ENCODE measurements around the gene PANK2. TPM values are rescaled to one million over a fixed set of nuclear protein-coding genes. Genes with fewer than 3 reads are reported as not detected.

Gene PANK2
- total and polyA plus RNA-seq, 2 of the 8 experiments (the other 6 are each of a cell fraction or from before 2014, with no cell fraction given), result 17.1 to 57.5 TPM

DNA sequence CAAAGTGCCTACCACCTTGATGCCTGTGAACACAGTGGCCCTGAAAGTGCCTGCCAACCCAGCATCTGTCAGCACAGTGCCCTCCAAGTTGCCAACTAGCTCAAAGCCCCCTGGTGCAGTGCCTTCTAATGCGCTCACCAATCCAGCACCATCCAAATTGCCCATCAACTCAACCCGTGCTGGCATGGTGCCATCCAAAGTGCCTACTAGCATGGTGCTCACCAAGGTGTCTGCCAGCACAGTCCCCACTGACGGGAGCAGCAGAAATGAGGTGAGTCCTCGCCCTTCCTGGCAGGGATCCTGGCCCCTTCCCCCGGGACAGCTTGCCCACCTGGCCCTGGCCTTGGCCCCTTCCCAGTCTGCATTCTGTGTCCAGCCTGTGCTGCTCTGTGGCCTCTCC lies 24.7 kb upstream of the PANK2 start:
- H3K79me1 ChIP-seq (ENCODE audit: low read depth, low read length), result no peaks in the 10 kb centered on the region
- H4K91ac ChIP-seq (replicated peaks; ENCODE audit: insufficient read length, low read length), result no peak overlapping the region
- no peak overlapping the region for H3K14ac ChIP-seq (ENCODE audit: insufficient read length)
- H3K4ac ChIP-seq (replicated peaks; ENCODE audit: insufficient read length, low read depth, low read length), result no peak overlapping the region
- H4K8ac ChIP-seq (ENCODE audit: extremely low read depth, insufficient read depth, low read length), result no peak overlapping the region
- no peak overlapping the region for H2AFZ ChIP-seq (ENCODE audit: low read length)
- H2BK5ac ChIP-seq (ENCODE audit: low read depth, low read length), result no peak overlapping the region
- H2BK15ac ChIP-seq (ENCODE audit: low read length), result no peak overlapping the region
- no peaks in the 10 kb centered on the region for H3K23me2 ChIP-seq (ENCODE audit: low read depth, low read length)
- H3K36me3 ChIP-seq (ENCODE audit: control insufficient read depth in 2 of 4, insufficient read depth in 4 of 4, low read length in 3 of 4), result peaks cover 11 to 46% (median 36%) of the 10 kb centered on the region in 4 experiments; a peak in 7 of 8 replicates
- no peaks in the 10 kb centered on the region for H3K4me1 ChIP-seq (replicated peaks in 1 of 4; ENCODE audit: control insufficient read depth in 3 of 4, insufficient read depth in 4 of 4, low read length in 3 of 4)
- H3K4me3 ChIP-seq (ENCODE audit: extremely low read depth in 1 of 4, insufficient read depth in 2 of 4, low read depth in 3 of 4, low read length in 4 of 4), result no peak overlapping the region
- H4K20me1 ChIP-seq (replicated peaks in 1 of 2; ENCODE audit: control insufficient read depth in 1 of 2, insufficient read depth in 2 of 2, low read length in 2 of 2), result peaks cover 0 to 9% of the 10 kb centered on the region in 2 experiments
- no peak overlapping the region for H3K18ac ChIP-seq (ENCODE audit: extremely low read depth, low read length)
- no peak overlapping the region for H3K23ac ChIP-seq (ENCODE audit: insufficient read length)
- no peaks in the 10 kb centered on the region for H3K79me2 ChIP-seq (ENCODE audit: control insufficient read depth in 1 of 2, insufficient read depth in 2 of 2, low read length in 2 of 2)
- CTCF ChIA-PET (ENCODE audit: partially characterized antibody), result interaction anchor here (1.0 to 7.0 kb wide), 3 partner anchors 9 to 41 kb away, joined by 3 to 55 read pairs (median 4); no protein-coding TSS in a partner anchor
- POLR2A ChIA-PET (ENCODE audit: partially characterized antibody), result interaction anchor here (1.4 to 5.6 kb wide), 2 partner anchors 10 to 13 kb away, joined by 3 to 34 read pairs; no protein-coding TSS in a partner anchor
- no peaks in the 10 kb centered on the region for H3K27me3 ChIP-seq (replicated peaks in 1 of 4; ENCODE audit: control insufficient read depth in 3 of 4, extremely low read depth in 1 of 4, insufficient read depth in 3 of 4, low read length in 3 of 4)
- DNase-seq (ENCODE audit: low read depth in 1 of 2, low spot score in 2 of 2) (no peak), FAIRE-seq (no peak)
- H2BK20ac ChIP-seq (ENCODE audit: low read length), result no peak overlapping the region
- no peak overlapping the region for H3K4me2 ChIP-seq (ENCODE audit: insufficient read depth in 1 of 2, low read depth in 2 of 2, low read length in 2 of 2)
- H2AK5ac ChIP-seq (ENCODE audit: low read depth, low read length), result no peak overlapping the region
- no peak overlapping the region for H3K27ac ChIP-seq (ENCODE audit: low read depth, low read length)
- no peak overlapping the region for H3K56ac ChIP-seq (replicated peaks; ENCODE audit: insufficient read length, low read depth, low read length)
- H2BK12ac ChIP-seq (ENCODE audit: low read depth, low read length), result no peak overlapping the region
- H2BK120ac ChIP-seq (replicated peaks; ENCODE audit: low read depth, low read length), result no peak overlapping the region
- TF ChIP-seq, protein P1, sequence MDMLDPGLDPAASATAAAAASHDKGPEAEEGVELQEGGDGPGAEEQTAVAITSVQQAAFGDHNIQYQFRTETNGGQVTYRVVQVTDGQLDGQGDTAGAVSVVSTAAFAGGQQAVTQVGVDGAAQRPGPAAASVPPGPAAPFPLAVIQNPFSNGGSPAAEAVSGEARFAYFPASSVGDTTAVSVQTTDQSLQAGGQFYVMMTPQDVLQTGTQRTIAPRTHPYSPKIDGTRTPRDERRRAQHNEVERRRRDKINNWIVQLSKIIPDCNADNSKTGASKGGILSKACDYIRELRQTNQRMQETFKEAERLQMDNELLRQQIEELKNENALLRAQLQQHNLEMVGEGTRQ (IDR thresholded peaks at IDR 0.05; ENCODE audit: low read length), result no peak
- TF ChIP-seq HDAC2 (IDR thresholded peaks at IDR 0.05; ENCODE audit: borderline replicate concordance in 1 of 2, low read depth in 2 of 2, low read length in 2 of 2) (no peak), TAF7 (optimal IDR thresholded peaks at IDR 0.05; ENCODE audit: borderline replicate concordance, low read depth, low read length) (no peak), TAF1 (IDR thresholded peaks at IDR 0.05; ENCODE audit: low read depth, low read length) (no peak)
- no peak overlapping the region for H3K9ac ChIP-seq (replicated peaks in 1 of 4; ENCODE audit: extremely low read depth in 1 of 4, low read depth in 3 of 4, low read length in 3 of 4)
- no peaks in the 10 kb centered on the region; a peak in 1 of 4 replicates for H3K9me3 ChIP-seq (ENCODE audit: insufficient read depth in 2 of 2, low read depth in 1 of 2, low read length in 1 of 2)
- 76% methylated on average over 5 of the region's 5 CpGs; no CpG with 5 or more reads in 1 of the 2 experiments for WGBS, 2 experiments (ENCODE audit: extremely low coverage in 1 of 2, insufficient coverage in 1 of 2, insufficient read length in 1 of 2, insufficient replicate concordance in 2 of 2, low coverage in 1 of 2, low lambda C conversion rate in 2 of 2, missing lambda C conversion rate in 1 of 2)
- H4K5ac ChIP-seq (ENCODE audit: insufficient read length, low read depth, low read length), result no peak overlapping the region
